ENCODE measurements around the gene PEMT.
A peak's percentile ranks its signal among the peaks of the same experiment; 100 is the strongest.
"Not testable (repeated sequence)": the region's sequence is repeated elsewhere in the genome, so short reads cannot be mapped to it uniquely, and the experiment has no call there.

PEMT gene

GRCh38 chr17:17591355-17592298, at the start of gene PEMT:
Gene PEMT, minus strand, starts transcription at chr17:17591708. Its CDS starts 82 bp downstream, at chr17:17591626.
- H3K9me3 Mint-ChIP-seq (ENCODE audit: low read depth) = no peaks in the 10 kb centered on the region
- no peaks in the 10 kb centered on the region for H3K36me3 Mint-ChIP-seq
- peak within 1 kb of the TSS; percentile 97 for H3K4me3 Mint-ChIP-seq
- H3K27me3 Mint-ChIP-seq = no peaks in the 10 kb centered on the region
- H3K27ac Mint-ChIP-seq = peak within 1 kb of the TSS; percentile 93
- peaks cover 19% of the 10 kb centered on the region for H3K4me1 Mint-ChIP-seq (ENCODE audit: low read depth)

GRCh38 chr17:17639661-17640270, 48.3 kb upstream of the PEMT start:
- H3K36me3 Mint-ChIP-seq; H3K4me1 Mint-ChIP-seq (ENCODE audit: low read depth); H3K27me3 Mint-ChIP-seq; H3K9me3 Mint-ChIP-seq (ENCODE audit: low read depth); H3K27ac Mint-ChIP-seq; H3K4me3 Mint-ChIP-seq: not testable (repeated sequence)

- Mint-ChIP-seq H3K27ac (no peak overlapping the region), H3K4me3 (no peak overlapping the region), H3K4me1 (ENCODE audit: low read depth) (no peaks in the 10 kb centered on the region), H3K36me3 (no peaks in the 10 kb centered on the region), H3K9me3 (ENCODE audit: low read depth) (no peaks in the 10 kb centered on the region), H3K27me3 (peaks cover 1% of the 10 kb centered on the region)
These were observed 47.0 kb upstream of the PEMT start for GRCh38 chr17:17638467-17638866.

GRCh38 chr17:17636272-17636885, 44.9 kb upstream of the PEMT start:
- Mint-ChIP-seq H3K27ac (no peak overlapping the region), H3K4me3 (no peak overlapping the region), H3K36me3 (no peaks in the 10 kb centered on the region), H3K27me3 (peaks cover 1% of the 10 kb centered on the region), H3K4me1 (ENCODE audit: low read depth) (no peaks in the 10 kb centered on the region), H3K9me3 (ENCODE audit: low read depth) (no peaks in the 10 kb centered on the region)

GRCh38 chr17:17635537-17636271, 44.2 kb upstream of the PEMT start:
- not testable (repeated sequence) for H3K4me3 Mint-ChIP-seq; H3K9me3 Mint-ChIP-seq (ENCODE audit: low read depth); H3K36me3 Mint-ChIP-seq; H3K27ac Mint-ChIP-seq; H3K27me3 Mint-ChIP-seq; H3K4me1 Mint-ChIP-seq (ENCODE audit: low read depth)

GRCh38 chr17:17635126-17635525, 43.6 kb upstream of the PEMT start:
- H3K27ac Mint-ChIP-seq = no peak overlapping the region
- H3K36me3 Mint-ChIP-seq = no peaks in the 10 kb centered on the region
- H3K4me1 Mint-ChIP-seq (ENCODE audit: low read depth) = no peaks in the 10 kb centered on the region
- no peaks in the 10 kb centered on the region for H3K9me3 Mint-ChIP-seq (ENCODE audit: low read depth)
- peaks cover 1% of the 10 kb centered on the region for H3K27me3 Mint-ChIP-seq
- no peak overlapping the region for H3K4me3 Mint-ChIP-seq

- Mint-ChIP-seq H3K36me3 (no peaks in the 10 kb centered on the region), H3K4me3 (no peak overlapping the region), H3K27ac (no peak overlapping the region), H3K4me1 (ENCODE audit: low read depth) (peaks cover 8% of the 10 kb centered on the region), H3K27me3 (peaks cover 1% of the 10 kb centered on the region), H3K9me3 (ENCODE audit: low read depth) (no peaks in the 10 kb centered on the region)
These were observed 41.8 kb upstream of the PEMT start for GRCh38 chr17:17633310-17633709.

GRCh38 chr17:17632690-17633089, 41.2 kb upstream of the PEMT start:
- not testable (repeated sequence) for H3K36me3 Mint-ChIP-seq; H3K27ac Mint-ChIP-seq; H3K4me1 Mint-ChIP-seq (ENCODE audit: low read depth); H3K9me3 Mint-ChIP-seq (ENCODE audit: low read depth); H3K4me3 Mint-ChIP-seq; H3K27me3 Mint-ChIP-seq

GRCh38 chr17:17628388-17629008, 37.0 kb upstream of the PEMT start:
- H3K27me3 Mint-ChIP-seq = no peaks in the 10 kb centered on the region
- H3K4me1 Mint-ChIP-seq (ENCODE audit: low read depth) = peaks cover 8% of the 10 kb centered on the region
- H3K27ac Mint-ChIP-seq = peak overlapping the region; percentile 96
- peak overlapping the region; percentile 86 for H3K4me3 Mint-ChIP-seq
- H3K36me3 Mint-ChIP-seq = no peaks in the 10 kb centered on the region
- H3K9me3 Mint-ChIP-seq (ENCODE audit: low read depth) = no peaks in the 10 kb centered on the region

- Mint-ChIP-seq H3K9me3 (ENCODE audit: low read depth) (no peaks in the 10 kb centered on the region), H3K27me3 (no peaks in the 10 kb centered on the region), H3K27ac (no peak overlapping the region), H3K4me3 (no peak overlapping the region), H3K4me1 (ENCODE audit: low read depth) (peaks cover 10% of the 10 kb centered on the region), H3K36me3 (no peaks in the 10 kb centered on the region)
These were observed 35.3 kb upstream of the PEMT start for GRCh38 chr17:17626840-17627239.

- Mint-ChIP-seq H3K27ac (no peak overlapping the region), H3K4me3 (no peak overlapping the region), H3K36me3 (no peaks in the 10 kb centered on the region), H3K9me3 (ENCODE audit: low read depth) (no peaks in the 10 kb centered on the region), H3K4me1 (ENCODE audit: low read depth) (peaks cover 10% of the 10 kb centered on the region), H3K27me3 (no peaks in the 10 kb centered on the region)
These were observed 34.8 kb upstream of the PEMT start for GRCh38 chr17:17626151-17626805.

GRCh38 chr17:17624741-17625140, 33.2 kb upstream of the PEMT start:
- Mint-ChIP-seq H3K27ac (no peak overlapping the region), H3K36me3 (no peaks in the 10 kb centered on the region), H3K27me3 (no peaks in the 10 kb centered on the region), H3K9me3 (ENCODE audit: low read depth) (no peaks in the 10 kb centered on the region), H3K4me3 (no peak overlapping the region), H3K4me1 (ENCODE audit: low read depth) (peaks cover 10% of the 10 kb centered on the region)

GRCh38 chr17:17623904-17624303, 32.4 kb upstream of the PEMT start:
- Mint-ChIP-seq H3K27me3 (no peaks in the 10 kb centered on the region), H3K4me1 (ENCODE audit: low read depth) (peaks cover 8% of the 10 kb centered on the region), H3K9me3 (ENCODE audit: low read depth) (no peaks in the 10 kb centered on the region), H3K27ac (no peak overlapping the region), H3K4me3 (no peak overlapping the region), H3K36me3 (no peaks in the 10 kb centered on the region)

- Mint-ChIP-seq H3K36me3 (no peaks in the 10 kb centered on the region), H3K9me3 (ENCODE audit: low read depth) (no peaks in the 10 kb centered on the region), H3K27me3 (no peaks in the 10 kb centered on the region), H3K4me3 (no peak overlapping the region), H3K4me1 (ENCODE audit: low read depth) (peaks cover 2% of the 10 kb centered on the region), H3K27ac (no peak overlapping the region)
These were observed 29.7 kb upstream of the PEMT start for GRCh38 chr17:17621254-17621653.

Data from activated naive CD8-positive, alpha-beta T cell (primary cell).